ENCODE results near the gene S1PR4.

- TF ChIP-seq CTCF (IDR thresholded peaks at IDR 0.05; ENCODE audit: poor library complexity) (no peak), EZH2 (IDR thresholded peaks at IDR 0.05; ENCODE audit: borderline replicate concordance) (no peak)
Measured at GRCh38 chr19:3148503-3148902, 30.1 kb upstream of the S1PR4 start.

All from hepatocyte (in vitro differentiated cells).